ENCODE measurements around the gene LIX1L. TPM values are rescaled to one million over a fixed set of nuclear protein-coding genes. Genes with fewer than 3 reads are reported as not detected.

LIX1L gene
- 25.5 TPM for polyA plus RNA-seq (ENCODE audit: insufficient read length)

DNA sequence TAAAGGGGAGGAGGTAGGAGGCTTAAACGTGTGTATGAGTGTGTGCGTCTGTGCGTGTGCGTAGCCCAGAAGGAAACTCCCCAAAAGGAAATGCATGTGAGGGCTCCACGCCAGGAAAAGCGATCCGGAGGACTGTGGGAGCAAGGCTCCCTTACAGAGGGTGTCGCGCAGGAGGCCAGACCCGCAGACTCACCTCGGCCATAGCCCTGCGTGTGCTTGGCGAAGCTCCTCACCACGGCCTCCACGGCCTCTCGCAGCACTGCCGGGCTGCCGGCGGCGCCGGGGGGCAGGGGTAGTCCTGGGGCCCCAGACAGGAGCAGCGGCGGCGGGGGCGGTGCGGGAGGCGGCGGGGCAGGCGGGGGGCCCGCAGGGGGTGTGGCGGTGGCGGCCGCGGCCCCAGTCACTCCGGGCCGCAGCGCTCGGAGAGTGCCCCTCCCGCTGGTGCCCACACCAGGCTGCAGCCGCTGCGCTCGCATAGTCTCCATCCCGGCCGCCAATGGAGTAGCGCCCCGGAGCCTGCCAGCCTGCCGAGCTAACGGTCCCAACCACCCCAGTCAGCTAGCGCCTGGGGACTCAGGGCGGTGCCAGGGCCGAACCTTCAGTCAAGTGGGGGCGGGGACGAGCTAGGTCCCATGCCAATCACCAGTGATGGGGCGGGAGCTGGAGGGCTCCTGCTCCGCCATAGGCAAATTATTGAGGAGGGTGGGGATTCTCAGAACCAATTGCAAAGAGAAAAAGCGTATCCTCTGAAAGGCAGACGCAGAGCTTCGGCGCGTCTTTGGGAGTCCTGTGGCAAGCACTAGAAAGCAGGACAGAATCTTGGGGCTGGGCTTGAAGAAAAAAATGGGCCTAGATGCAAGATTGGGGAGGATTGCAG, at the start of gene LIX1L:
Gene LIX1L (minus strand): TSS at position 575 of the 877 bp plus-strand sequence. CDS start 90 bp downstream, at position 485.
- DNase-seq (ENCODE audit: low read depth) = peak; percentile 91

DNA sequence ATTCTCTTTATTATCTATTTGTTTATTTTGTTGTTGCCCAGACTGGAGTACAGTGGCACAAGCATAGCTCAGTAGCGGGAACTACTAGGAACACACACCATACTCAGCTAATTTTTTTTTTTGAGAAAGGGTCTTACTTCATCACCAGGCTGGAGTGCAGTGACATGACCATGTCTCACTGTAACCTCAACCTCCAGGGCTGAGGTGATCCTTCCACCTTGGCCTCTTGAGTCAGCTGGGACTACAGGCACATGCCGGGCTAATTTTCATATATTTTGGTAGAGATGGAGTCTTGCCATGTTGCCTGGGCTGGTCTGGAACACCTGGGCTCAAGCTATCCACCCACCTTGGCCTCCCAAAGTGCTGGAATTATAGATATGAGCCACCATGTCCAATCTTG, 43.9 kb upstream of the LIX1L start:
- DNase-seq (ENCODE audit: low read depth) = no peak

DNA sequence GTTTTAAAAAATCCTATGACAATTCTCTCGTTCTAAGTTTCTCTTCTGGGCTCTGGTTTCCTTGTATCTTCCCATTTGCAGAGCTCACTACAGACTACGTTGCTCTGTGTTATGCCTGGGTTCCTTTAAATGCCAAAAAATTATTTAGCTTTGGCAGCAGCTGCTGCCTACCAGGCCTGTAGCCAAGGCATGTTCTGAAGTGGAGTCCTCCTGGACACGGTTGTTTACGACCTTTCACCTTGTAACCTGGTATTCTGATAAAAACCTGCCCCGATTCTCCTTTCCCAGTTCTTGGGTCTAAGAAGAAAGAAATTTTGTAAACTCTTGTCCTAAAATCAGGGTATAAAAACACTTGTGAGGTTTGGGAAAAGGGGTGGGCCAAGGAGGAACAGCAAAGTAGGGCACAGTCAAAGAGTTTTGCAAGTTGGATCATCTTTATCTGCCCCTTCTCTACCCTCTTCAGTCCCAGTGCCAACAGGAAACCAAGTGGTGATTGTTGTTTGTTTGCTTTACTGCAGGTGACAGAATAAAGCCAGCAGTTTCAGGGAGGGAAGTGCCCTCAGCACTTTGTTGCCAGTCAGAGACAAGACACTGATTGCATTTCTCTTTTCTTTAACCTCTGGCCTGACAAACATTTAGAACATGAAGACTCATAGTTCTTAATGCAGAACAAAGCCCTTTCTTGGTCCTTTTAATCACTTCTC, 41.7 kb upstream of the LIX1L start:
- no peak for DNase-seq (ENCODE audit: low read depth)

DNA sequence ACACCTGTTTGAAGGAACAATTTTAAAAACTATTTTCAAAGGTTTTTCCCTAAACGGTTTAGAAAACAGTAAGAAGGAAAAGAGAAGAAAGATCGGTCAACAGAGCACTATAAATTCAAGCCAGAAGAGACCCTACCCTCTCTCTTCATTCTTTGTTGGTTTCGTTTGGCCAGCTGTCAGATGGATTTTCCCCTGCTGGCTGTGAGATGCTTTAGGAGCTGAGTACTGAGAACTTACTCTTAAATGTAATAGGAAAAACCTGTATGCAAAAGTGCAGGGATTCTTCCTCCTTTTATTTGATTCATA, 39.9 kb upstream of the LIX1L start:
- no peak for DNase-seq (ENCODE audit: low read depth)

DNA sequence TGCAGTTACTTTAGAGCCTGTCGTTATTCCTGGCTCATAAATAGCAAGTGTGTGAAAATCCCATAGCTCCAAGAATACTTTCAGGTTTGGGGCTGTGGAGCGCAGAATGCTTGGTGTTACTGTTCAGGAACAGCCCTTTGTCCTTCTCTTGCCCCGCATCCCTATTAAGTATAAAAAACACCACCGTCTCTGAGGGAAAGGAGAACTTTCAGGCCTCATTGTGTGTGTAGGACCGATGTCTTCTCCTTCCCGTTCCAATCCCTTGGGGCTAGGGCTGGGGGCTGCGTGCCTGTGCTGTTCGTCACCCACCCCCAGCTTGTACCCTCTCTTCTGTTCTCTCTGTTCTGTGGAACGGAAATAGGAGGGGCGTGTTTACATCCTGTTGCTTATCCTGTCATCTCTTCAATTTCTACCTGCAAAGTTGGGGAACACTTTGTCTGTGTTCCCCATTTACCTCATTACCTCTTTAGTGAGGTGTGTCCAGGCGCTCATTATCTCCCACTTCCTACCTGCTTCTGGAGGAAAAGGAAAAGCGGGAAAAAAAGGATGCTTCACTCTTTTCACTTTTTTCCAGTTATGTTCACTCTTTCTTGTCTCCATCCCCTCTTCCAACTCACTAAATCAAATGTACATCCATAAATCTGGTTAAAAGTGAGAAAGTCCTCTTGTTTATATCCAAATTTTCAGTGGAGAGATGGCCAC, 39.4 kb upstream of the LIX1L start:
- DNase-seq (ENCODE audit: low read depth) = no peak

DNA sequence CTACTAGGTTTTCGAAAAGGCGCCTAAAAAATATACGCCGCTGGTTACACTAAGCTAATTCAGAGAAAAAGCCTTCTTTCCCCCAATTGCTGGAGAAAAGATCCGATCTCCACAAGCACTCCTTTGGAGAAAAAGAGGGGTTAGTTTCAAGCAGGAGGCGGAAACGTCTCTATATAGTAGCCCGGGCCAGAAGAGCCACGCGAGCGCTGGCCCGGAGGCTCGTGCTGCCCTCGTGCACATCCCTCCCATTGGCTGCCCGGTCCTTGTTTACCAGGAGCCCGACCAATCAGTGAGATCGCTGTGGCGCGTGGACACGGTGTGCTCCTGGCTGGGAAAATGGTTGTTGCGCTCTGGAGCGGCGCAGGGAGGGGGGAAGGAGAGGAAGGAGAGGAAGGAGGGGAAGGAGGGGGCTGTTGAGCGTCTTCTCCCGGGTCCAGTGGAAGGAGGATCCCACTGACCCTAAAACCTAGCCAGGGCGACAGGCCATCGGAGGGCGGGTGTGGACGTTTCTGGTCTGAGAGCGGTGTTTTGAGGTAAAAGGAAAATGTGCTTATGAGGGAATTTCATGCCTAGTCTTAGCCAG, 38.7 kb upstream of the LIX1L start, which contains the start of gene TXNIP:
Gene TXNIP (minus strand): TSS at position 147 of the 583 bp plus-strand sequence. CDS start 313 bp downstream, outside the sequence.
- peak; percentile 97 for DNase-seq (ENCODE audit: low read depth)

DNA sequence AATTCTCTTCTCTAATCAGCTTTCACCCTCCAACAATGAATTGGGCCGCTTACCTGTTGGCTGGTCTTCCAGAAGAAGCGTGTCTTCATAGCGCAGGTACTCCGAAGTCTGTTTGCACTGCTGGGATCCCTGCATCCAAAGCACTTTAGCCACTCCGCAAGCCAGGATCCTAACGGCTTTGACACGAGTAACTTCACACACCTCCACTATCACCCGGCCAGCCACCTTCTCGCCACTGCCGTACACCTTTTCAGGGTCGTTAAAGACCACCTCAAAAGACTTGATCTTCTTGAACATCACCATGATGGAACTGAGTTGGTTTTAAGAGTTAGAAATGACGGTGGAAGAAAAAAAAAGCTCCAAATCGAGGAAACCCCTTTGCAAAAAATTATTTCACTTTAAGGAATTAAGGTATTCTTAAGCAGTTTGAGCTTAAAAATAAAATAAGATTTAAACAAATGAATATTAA, 38.2 kb upstream of the LIX1L start:
- no peak for DNase-seq (ENCODE audit: low read depth)

DNA sequence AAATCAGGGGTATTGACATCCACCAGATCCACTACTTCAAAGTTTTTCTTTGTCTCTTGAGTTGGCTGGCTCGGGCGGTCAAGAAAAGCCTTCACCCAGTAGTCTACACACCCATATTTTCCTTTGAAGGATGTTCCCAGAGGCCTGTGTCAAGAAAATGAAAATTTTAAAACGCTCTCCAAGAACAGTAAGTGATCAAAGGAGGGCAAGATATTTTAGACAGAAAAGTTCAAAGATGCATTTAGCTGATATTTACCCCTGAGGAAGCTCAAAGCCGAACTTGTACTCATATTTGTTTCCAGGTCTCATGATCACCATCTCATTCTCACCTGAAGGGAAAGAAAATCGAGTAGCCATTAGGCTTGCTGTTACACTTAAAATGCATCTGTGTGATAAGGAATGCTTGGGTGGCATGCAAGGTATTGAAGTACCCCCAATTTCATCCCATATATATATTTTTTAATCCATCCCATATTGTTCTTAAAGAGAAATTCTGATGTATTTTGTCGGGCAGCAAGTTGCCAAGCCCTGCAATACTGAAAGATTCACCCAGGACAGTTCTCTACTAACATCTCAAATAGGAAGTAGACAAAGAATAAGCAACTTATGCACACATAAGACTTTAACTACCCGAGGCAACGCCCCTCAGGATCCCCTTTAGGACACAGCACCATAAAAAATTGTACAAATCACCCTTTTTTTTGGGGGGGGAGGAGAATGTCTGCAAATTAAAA, 37.5 kb upstream of the LIX1L start:
- DNase-seq (ENCODE audit: low read depth) = no peak

DNA sequence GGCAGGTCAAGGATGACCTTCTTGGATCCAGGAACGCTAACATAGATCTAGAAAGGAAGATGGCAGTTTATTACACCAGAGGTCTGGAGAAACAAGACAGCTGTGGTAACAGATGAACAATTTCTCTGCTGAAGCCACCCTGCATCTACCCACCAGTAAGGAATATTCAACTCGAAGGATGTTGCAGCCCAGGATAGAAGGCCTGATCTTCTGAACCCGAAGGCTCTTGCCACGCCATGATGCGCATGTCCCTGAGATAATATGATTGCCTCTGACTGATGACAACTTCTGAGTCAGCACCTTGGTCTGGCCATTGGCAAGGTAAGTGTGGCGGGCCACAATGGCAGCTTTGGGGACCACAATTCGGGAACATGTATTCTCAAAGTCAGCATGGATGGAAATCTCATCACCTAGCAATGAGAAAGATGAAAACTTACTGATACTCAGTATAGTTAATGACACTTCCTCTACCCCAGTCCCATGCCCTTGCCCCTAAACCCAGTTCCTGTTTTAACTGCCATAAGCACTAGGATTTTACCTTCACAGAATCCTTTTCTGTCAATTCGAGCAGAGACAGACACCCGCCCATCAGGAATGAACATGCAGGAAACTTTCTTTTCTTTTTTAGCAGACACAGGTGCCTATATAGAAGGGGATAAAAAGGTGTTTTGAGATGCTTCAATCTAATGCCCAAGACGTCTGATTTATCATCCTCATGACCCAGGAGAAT, 36.7 kb upstream of the LIX1L start:
- DNase-seq (ENCODE audit: low read depth) = no peak

DNA sequence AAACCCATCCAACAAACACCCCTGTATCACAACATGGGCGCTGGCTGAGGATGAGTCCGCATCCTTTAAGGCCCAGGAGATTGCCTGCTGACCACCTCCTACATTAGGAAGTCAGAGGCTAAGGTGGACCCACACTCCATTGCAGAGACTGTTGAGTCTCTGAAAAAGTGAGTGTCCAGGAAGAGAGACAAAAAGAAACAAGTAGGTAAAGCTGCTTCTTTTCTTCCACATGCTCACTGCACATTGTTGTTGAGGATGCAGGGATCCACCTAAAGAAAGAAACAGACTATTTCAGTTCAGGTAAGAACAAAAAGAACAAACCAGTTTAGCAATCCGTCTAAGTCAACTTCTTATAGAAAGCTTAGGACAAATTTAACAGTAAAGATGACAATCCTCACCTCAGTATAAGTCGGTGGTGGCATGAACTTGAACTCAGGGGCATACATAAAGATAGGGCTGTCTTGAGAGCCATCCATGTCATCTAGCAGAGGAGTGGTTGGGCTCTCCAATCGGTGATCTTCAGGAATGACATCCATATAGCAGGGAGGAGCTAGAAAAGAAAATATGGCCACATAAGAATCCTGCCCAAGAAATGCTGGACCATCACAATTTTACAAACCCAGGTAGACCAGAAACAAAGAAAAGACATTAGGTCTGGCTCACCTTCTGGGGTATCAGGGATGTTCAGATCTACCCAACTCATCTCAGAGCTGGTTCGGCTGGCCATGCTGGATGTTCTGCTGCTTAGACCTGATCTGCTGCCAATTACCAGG, 36.0 kb upstream of the LIX1L start:
- no peak for DNase-seq (ENCODE audit: low read depth)

DNA sequence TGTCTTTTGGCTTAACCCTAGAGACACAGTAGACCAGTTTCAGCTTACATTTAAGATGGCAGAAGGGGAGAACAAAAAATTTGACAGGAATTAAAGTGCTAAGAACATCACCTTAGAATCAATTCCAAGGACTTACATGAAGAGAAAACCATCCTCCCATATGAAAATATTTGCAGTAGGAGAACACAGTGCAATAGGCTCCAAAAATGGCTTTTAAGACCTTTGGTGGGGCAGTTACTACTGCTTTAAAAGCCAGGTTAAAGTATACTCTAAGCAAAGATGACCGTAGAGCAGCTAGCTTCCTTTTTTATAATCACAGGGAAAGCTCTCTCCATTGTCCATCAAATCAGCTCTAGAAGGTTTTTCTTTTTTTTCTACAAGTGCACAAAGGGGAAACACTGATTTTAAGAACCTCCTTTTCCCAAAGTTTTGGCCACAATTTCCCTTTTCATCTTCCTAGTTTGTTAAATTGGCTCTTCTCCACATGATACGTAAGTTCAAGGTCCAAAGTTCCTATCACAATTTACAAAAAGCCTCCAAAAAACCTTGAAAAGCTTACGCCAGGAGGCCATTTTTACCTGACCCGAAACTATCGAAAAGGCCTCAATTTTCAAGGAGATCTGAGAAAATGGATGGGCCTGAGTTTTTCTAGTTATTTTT, 35.3 kb upstream of the LIX1L start:
- no peak for DNase-seq (ENCODE audit: low read depth)

DNA sequence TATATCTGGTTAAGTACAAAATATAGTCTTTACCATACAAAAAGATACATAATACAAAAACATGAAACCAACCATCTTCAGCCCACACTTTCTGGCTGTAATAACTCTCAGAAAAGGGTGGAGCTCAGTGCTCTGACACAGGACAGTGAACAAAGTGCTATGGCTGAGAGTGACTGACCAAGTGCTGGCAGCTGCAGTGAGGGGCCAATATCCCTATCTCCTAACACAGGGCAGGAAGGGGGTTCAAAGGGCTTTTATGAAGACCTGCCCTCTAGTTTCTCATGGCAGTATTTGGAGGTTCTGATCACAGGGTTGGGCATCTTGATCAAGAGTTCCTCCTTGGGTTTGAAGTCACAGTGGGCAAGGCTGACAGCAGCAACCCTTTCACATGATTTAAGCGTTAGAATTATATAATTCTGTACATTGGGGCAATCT, 34.7 kb upstream of the LIX1L start:
- DNase-seq (ENCODE audit: low read depth) = no peak

DNA sequence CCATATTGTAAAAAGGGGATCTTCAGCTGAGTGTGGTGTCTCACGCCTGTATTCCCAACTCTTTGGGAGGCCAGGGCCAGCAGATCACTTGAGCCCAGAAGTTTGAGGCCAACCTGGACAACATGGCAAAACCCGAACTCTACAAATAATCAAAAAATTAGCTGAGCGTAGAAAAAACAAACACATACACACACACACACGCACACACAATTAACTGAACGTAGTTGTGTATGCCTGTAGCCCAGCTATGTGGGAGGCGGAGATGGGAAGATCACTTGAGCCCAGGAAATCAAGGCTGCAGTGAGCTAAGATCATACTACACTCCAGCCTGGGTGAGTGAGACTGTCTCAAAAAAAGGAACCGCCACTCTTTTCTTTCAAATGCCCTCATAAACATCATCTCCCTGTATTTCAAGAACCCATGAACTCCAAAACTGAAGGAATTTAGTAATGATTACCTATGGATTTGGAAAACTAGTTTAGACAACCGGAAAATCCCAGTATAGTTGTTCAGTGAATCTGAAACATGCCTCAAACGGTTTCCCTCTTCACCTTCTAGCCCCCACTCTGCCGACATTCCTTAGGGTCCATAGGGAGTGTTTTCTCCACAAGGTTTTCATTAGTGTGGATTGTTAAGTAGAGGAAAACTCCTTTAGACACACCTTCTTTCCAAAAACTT, 34.1 kb upstream of the LIX1L start:
- DNase-seq (ENCODE audit: low read depth) = no peak

DNA sequence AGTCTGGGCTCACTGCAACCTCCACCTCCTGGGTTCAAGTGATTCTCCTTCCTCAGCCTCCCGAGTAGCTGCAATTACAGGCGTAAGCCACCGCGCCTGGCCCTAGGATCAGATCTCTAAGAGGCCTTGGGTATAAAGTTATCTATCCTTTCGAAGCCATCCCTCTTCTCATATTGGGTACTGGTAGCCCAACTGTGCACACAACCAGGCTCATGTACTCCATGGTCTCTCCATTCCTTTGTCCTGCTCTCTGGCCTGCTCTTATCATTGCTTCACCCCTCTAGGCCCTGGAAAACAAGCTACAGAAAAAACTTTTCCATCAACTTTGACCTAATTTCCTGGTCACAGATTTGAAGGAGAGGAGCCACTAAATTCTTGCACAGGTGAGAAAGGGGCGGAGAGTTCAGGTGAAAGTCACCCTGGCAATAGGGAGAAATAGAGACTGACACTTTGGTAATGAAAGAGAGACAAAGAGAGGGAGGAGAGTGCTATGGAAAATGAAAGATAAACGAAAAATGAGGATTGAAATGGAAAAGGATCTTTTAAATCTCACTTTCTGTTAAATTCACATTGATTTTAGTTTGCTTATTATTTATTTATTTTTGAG, 32.5 kb upstream of the LIX1L start:
- no peak for DNase-seq (ENCODE audit: low read depth)

DNA sequence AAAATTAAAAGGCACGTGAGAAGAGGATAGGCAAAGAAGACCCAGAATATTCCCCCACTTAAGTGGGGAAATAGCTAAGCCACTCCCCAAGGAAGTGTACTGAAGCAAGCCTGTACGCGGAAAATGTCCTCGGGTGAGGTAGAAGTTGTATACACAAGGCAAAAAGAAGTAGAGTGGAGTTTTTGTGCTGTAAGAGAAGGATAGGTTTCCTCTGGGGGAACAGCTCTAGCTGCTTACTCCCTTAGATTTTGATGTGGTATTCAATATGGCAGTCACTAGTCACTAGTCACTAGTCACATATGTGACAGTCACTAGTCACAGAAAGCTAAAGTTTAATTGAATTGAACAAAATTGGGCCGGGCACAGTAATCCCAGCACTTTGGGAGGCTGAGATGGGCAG, 31.0 kb upstream of the LIX1L start:
- DNase-seq (ENCODE audit: low read depth) = no peak

DNA sequence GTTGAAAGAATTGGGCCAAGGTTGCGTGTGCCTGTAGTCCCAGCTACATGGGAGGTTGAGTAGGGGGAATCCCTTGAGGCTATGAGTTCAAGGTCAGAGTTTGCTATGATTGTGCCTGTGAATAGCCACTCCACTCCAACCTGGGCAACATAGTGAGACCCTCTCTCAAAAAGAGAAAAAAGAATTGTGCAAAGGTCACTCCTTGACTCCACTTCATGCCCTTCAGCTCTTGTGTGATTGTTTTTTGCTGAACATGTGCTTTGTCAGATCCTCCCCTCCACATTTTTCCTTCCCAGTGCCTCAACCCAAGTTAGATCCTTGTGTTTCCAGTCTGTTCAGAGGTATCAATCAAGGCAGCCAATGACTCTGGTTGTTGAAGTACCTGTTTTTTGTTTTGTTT, 30.1 kb upstream of the LIX1L start:
- DNase-seq (ENCODE audit: low read depth) = no peak

DNA sequence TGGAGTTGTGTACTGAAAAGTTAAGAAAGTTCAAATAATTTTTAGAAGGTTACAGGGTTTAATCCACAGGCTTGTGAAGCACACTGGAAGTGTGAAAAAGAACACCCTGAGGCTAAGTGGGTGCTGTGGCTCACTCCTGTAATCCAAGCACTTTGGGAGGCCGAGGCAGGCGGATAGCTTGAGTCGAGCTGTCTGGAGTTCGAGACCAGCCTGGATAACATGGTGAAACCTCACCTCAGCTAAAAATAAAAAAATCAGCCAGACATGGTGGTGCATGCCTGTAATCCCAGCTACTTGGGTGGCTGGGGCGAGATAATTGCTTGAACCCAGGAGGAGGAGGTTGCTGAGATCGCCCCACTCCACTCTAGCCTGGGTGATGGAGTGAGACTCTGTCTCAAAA, 28.7 kb upstream of the LIX1L start:
- DNase-seq (ENCODE audit: low read depth) = no peak

Data from forelimb muscle (tissue), 1 donor.